GM12892 (cell line): ENCODE results near the gene GABRD.

Experiments used
- POLR2A ChIP-seq: IDR thresholded peaks from 2 replicates; pipeline ENCODE4 v1.6.1; 2011; ENCODE audit warnings: low read depth, low read length, control low read depth
- POLR2AphosphoS5 ChIP-seq: IDR thresholded peaks from 2 replicates; pipeline ENCODE4 v1.6.1; 2011; ENCODE audit warnings: low read depth, low read length, control low read depth

- TF ChIP-seq POLR2AphosphoS5 = no peak
- TF ChIP-seq POLR2A = no peak
Measured at GRCh38 chr1:2047749-2048729, 28.9 kb downstream of the GABRD start.
